Measurements from ENCODE around the gene TMEM260.

- no peak for TF ChIP-seq CTCF (IDR thresholded peaks at IDR 0.05)
- TF ChIP-seq POLR2AphosphoS5 (IDR thresholded peaks at IDR 0.05) = no peak
- TF ChIP-seq POLR2A (IDR thresholded peaks at IDR 0.05) = no peak
- TF ChIP-seq EP300 (IDR thresholded peaks at IDR 0.05) = no peak
Measured at GRCh38 chr14:56532546-56532945, 47.1 kb upstream of the TMEM260 start.
